Trophoblast cell (in vitro differentiated cells and primary cell): Measurements from ENCODE around the gene FAM32A.

ENCODE experiments used
- DNase-seq, 2 donors: peaks; one replicate each; pipeline ENCODE4 v3.0.0-alpha.2; 2016
- H2AFZ ChIP-seq: 2 replicates; pipeline ENCODE4 v1.6.1; 2013; ENCODE audit warnings: low read length, moderate library complexity, mild to moderate bottlenecking; ENCODE audit not compliant: insufficient read depth, poor library complexity
- H2AK5ac ChIP-seq: 2 replicates; pipeline ENCODE4 v1.6.1; 2013; ENCODE audit warnings: mild to moderate bottlenecking, low read length
- H2BK120ac ChIP-seq: 2 replicates; pipeline ENCODE4 v1.6.1; 2013; ENCODE audit warnings: low read length, mild to moderate bottlenecking, moderate library complexity; ENCODE audit not compliant: insufficient read depth, poor library complexity
- H2BK12ac ChIP-seq: 2 replicates; pipeline ENCODE4 v1.6.1; 2013; ENCODE audit warnings: mild to moderate bottlenecking, low read length, moderate library complexity
- H2BK5ac ChIP-seq: 2 replicates; pipeline ENCODE4 v1.6.1; 2013; ENCODE audit warnings: low read length, low read depth, moderate library complexity, mild to moderate bottlenecking; ENCODE audit not compliant: poor library complexity
- H3K14ac ChIP-seq: 2 replicates; pipeline ENCODE4 v1.6.1; 2013; ENCODE audit warnings: mild to moderate bottlenecking, low read length
- H3K18ac ChIP-seq: 2 replicates; pipeline ENCODE4 v1.6.1; 2013; ENCODE audit warnings: mild to moderate bottlenecking, low read length
- H3K23ac ChIP-seq: 2 replicates; pipeline ENCODE4 v1.6.1; 2013; ENCODE audit warnings: low read length
- H3K27ac ChIP-seq: 2 replicates; pipeline ENCODE4 v1.5.1; 2013; ENCODE audit warnings: low read depth, mild to moderate bottlenecking, inconsistent platforms, low read length, moderate library complexity
- H3K27me3 ChIP-seq: 2 replicates; pipeline ENCODE4 v1.6.1; 2013; ENCODE audit warnings: inconsistent platforms, mild to moderate bottlenecking, low read length, moderate library complexity; ENCODE audit not compliant: insufficient read depth
- H3K36me3 ChIP-seq, 2 experiments: 1 replicate in 1 of 2; 2 replicates in 1 of 2; pipeline ENCODE4 v1.6.1; 2013; ENCODE audit warnings: low read length in 2 of 2, mild to moderate bottlenecking in 2 of 2, moderate library complexity in 1 of 2; ENCODE audit not compliant: insufficient read depth in 2 of 2, control insufficient read depth in 1 of 2
- H3K4ac ChIP-seq: 2 replicates; pipeline ENCODE4 v1.6.1; 2013; ENCODE audit warnings: low read depth, mild to moderate bottlenecking, low read length, moderate library complexity
- H3K4me1 ChIP-seq, 2 experiments: 1 replicate in 1 of 2; 2 replicates in 1 of 2; pipeline ENCODE4 v1.6.1; 2013; ENCODE audit warnings: low read length in 2 of 2, mild to moderate bottlenecking in 2 of 2, moderate library complexity in 1 of 2; ENCODE audit not compliant: insufficient read depth in 2 of 2, control insufficient read depth in 1 of 2
- H3K4me2 ChIP-seq: 2 replicates; pipeline ENCODE4 v1.6.1; 2013; ENCODE audit warnings: inconsistent platforms, mild to moderate bottlenecking, low read length, moderate library complexity
- H3K4me3 ChIP-seq: 2 replicates; pipeline ENCODE4 v1.5.1; 2013; ENCODE audit warnings: mild to moderate bottlenecking, low read depth, low read length, inconsistent platforms
- H3K79me1 ChIP-seq: one replicate; pipeline ENCODE4 v1.6.1; 2013; ENCODE audit warnings: low read length
- H3K79me2 ChIP-seq: 2 replicates; pipeline ENCODE4 v1.6.1; 2013; ENCODE audit warnings: low read length, mild to moderate bottlenecking; ENCODE audit not compliant: control insufficient read depth, insufficient read depth, poor library complexity
- H3K9ac ChIP-seq: 2 replicates; pipeline ENCODE4 v1.6.1; 2013; ENCODE audit warnings: mild to moderate bottlenecking, low read length
- H3K9me3 ChIP-seq: 2 replicates; pipeline ENCODE4 v1.6.1; 2013; ENCODE audit warnings: low read depth, mild to moderate bottlenecking, control low read depth, inconsistent platforms, low read length; ENCODE audit not compliant: insufficient read depth
- H4K12ac ChIP-seq: 2 replicates; pipeline ENCODE4 v1.6.1; 2013; ENCODE audit warnings: low read depth, mild to moderate bottlenecking, low read length, moderate library complexity
- H4K8ac ChIP-seq: 2 replicates; pipeline ENCODE4 v1.6.1; 2013; ENCODE audit warnings: low read depth, mild to moderate bottlenecking, low read length, moderate library complexity
- H4K91ac ChIP-seq: one replicate; pipeline ENCODE4 v1.6.1; 2013; ENCODE audit warnings: low read depth, mild to moderate bottlenecking, low read length, moderate library complexity
- WGBS: extraction: QIAGEN DNeasy Blood & Tissue Kit; methylation state at CpG from one replicate; pipeline ENCODE4 v1.1.7; 2013; ENCODE audit warnings: missing lambda C conversion rate; ENCODE audit not compliant: insufficient read length, insufficient coverage; ENCODE audit errors: extremely low coverage; 5-methylcytosine and 5-hydroxymethylcytosine counted together

Gene FAM32A

DNA sequence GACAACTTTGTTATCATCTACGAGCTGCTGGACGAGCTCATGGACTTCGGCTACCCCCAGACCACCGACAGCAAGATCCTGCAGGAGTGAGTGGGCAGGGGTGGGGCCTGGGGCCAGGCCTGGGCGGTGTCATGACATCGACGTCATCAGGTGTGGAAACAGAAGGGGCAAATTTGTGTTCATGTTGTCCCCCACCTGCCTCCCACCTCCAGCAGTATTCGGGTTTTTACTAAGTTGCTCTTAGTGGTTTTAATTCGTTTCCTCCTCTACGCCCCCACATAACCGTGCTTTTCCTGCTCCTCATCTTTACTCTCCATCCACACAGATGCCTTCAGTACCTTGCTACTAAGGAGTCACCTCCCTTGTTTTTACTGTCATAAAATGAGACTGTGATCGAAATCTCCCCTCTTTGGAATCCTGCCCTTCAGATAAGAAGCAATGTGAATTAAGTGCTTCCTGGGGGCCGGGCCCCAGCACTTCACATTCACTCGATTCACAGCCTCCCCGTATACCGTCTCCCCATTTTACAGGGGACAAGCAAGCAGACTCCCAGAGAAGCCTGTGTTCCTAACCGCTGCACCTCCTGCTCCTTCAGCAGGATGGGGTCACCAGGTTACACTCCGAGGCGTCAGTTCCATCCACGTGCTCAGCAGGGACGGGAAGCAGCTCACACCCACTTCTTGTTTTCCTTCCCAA is 23.0 kb downstream of the FAM32A start:
- Histone ChIP-seq H3K14ac (no peak overlapping the region), H3K27me3 (no peaks in the 10 kb centered on the region), H3K27ac (no peak overlapping the region), H3K23ac (no peak overlapping the region), H2AFZ (no peak overlapping the region), H3K9me3 (peaks cover 2% of the 10 kb centered on the region), H3K4me2 (no peak overlapping the region), H3K4me1 (no peaks in the 10 kb centered on the region), H4K8ac (no peak overlapping the region), H3K9ac (no peak overlapping the region), H3K18ac (no peak overlapping the region), H3K79me2 (no peaks in the 10 kb centered on the region), H3K4ac (no peak overlapping the region), H3K36me3 (peaks cover 49 to 52% of the 10 kb centered on the region in 2 experiments), H4K91ac (no peak overlapping the region), H2BK5ac (no peak overlapping the region), H4K12ac (no peak overlapping the region), H3K4me3 (no peak overlapping the region), H2BK120ac (no peak overlapping the region), H2BK12ac (no peak overlapping the region), H3K79me1 (no peaks in the 10 kb centered on the region), H2AK5ac (no peak overlapping the region)
- DNase-seq = no peak
- WGBS = no CpG with 5 or more reads among the region's 21 CpGs

DNA sequence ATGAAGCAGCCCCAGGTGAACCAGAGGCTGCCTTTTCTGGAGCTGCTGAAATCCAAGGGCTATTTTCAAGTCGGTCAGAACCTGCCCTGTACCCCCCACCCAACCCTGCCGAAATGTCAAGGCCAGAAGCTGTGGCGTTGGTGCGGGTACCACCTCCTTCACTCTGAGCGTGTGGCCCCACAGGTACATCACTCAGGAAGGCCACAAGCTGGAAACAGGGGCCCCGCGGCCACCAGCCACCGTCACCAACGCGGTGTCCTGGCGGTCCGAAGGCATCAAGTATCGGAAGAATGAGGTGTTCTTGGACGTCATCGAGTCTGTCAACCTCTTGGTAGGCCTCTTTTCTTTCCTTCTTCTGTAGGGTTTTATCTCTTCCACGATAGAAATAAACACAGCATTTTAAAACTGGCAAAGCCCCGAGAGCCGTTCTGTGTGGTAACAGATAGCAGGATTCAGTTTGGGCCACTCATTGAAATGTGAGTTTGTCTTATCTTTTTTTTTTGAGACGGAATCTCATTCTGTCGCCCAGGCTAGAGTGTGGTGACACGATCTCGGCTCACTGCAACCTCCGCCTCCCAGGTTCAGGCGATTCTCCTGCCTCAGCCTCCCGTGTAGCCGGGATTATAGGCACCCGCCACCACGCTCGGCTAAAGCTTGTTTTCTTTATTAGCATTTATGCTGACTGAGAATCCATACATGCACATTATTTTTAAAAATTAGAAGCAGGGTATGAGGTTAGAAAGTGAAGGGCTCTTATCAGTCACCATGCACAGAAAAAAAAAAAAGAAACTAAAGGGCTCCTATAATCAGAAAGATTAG is 23.8 kb downstream of the FAM32A start:
- no peaks in the 10 kb centered on the region for H3K79me2 ChIP-seq
- H3K27me3 ChIP-seq = no peaks in the 10 kb centered on the region
- H4K12ac ChIP-seq = no peak overlapping the region
- no peaks in the 10 kb centered on the region for H3K9me3 ChIP-seq
- no peak overlapping the region for H2BK120ac ChIP-seq
- H3K4me2 ChIP-seq = no peak overlapping the region
- peaks cover 42 to 44% of the 10 kb centered on the region in 2 experiments for H3K36me3 ChIP-seq
- no CpG with 5 or more reads among the region's 29 CpGs for WGBS
- no peak overlapping the region for H4K91ac ChIP-seq
- no peaks in the 10 kb centered on the region for H3K79me1 ChIP-seq
- no peak overlapping the region for H2AK5ac ChIP-seq
- no peaks in the 10 kb centered on the region for H3K4me1 ChIP-seq
- no peak for DNase-seq
- no peak overlapping the region for H3K18ac ChIP-seq
- H3K4ac ChIP-seq = no peak overlapping the region
- H2BK12ac ChIP-seq = no peak overlapping the region
- no peak overlapping the region for H3K14ac ChIP-seq
- no peak overlapping the region for H3K4me3 ChIP-seq
- no peak overlapping the region for H3K9ac ChIP-seq
- H2BK5ac ChIP-seq = no peak overlapping the region
- no peak overlapping the region for H4K8ac ChIP-seq
- H3K27ac ChIP-seq = no peak overlapping the region
- H2AFZ ChIP-seq = no peak overlapping the region
- no peak overlapping the region for H3K23ac ChIP-seq

DNA sequence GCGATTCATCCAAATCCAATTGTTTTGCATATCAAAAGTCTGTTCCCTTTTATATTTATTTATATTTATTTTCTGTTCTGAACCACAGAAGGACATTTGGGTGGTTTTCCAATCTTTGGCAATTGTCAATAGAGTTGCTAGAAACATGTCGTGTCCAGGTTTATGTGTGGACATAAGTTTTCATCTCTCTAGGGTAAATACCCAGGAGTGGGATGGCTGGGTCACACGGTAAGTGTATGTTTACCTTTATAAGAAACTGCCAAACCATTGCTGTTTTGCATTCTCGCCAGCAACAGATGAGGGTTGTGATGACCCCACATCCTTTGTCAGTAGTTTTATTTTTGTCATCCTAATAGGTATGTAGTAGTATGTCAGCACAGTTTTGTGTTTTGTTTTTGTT is 25.0 kb downstream of the FAM32A start:
- DNase-seq = no peak

DNA sequence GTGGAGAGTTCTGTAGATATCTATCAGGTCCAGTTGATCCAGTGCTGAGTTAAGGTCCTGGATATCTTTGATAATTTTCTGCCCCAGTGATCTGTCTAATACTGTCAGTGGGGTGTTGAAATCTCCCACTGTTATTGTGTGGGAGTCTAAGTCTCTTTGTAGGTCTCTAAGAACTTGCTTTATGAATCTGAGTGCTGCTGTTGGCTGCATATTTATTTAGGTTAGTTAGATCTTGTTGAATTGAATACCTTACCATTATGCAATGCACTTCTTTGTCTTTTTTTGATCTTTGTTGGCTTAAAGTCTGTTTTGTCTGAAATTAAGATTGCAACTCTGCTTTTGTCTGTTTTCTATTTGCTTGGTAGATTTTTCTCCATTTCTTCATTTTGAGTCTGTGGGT is 27.9 kb downstream of the FAM32A start:
- no peak overlapping the region for H2BK12ac ChIP-seq
- H3K14ac ChIP-seq = no peak overlapping the region
- no peaks in the 10 kb centered on the region for H3K79me2 ChIP-seq
- no peak overlapping the region for H3K23ac ChIP-seq
- H3K9me3 ChIP-seq = peaks cover 3% of the 10 kb centered on the region
- no peak overlapping the region for H4K12ac ChIP-seq
- DNase-seq = no peak
- no peak overlapping the region for H2AFZ ChIP-seq
- H2AK5ac ChIP-seq = no peak overlapping the region
- no peak overlapping the region for H3K27ac ChIP-seq
- H4K91ac ChIP-seq = no peak overlapping the region
- H3K79me1 ChIP-seq = no peaks in the 10 kb centered on the region
- H2BK5ac ChIP-seq = no peak overlapping the region
- peaks cover 24 to 28% of the 10 kb centered on the region in 2 experiments for H3K36me3 ChIP-seq
- no peak overlapping the region for H3K4me3 ChIP-seq
- H3K9ac ChIP-seq = no peak overlapping the region
- H3K4me2 ChIP-seq = no peak overlapping the region
- H3K18ac ChIP-seq = no peak overlapping the region
- H2BK120ac ChIP-seq = no peak overlapping the region
- H4K8ac ChIP-seq = no peak overlapping the region
- no peaks in the 10 kb centered on the region for H3K27me3 ChIP-seq
- no peak overlapping the region for H3K4ac ChIP-seq
- no peaks in the 10 kb centered on the region for H3K4me1 ChIP-seq

More for the DNA sequence above, 25.0 kb downstream of the FAM32A start:
- Histone ChIP-seq H2BK120ac (no peak overlapping the region), H3K79me1 (no peaks in the 10 kb centered on the region), H4K12ac (no peak overlapping the region), H4K8ac (no peak overlapping the region), H2AFZ (no peak overlapping the region), H3K79me2 (no peaks in the 10 kb centered on the region), H3K23ac (no peak overlapping the region), H3K27ac (no peak overlapping the region), H2BK12ac (no peak overlapping the region), H3K4me3 (no peak overlapping the region), H3K4me2 (no peak overlapping the region), H3K36me3 (peaks cover 36 to 39% of the 10 kb centered on the region in 2 experiments), H3K27me3 (no peaks in the 10 kb centered on the region), H3K9ac (no peak overlapping the region), H2AK5ac (no peak overlapping the region), H3K18ac (no peak overlapping the region), H4K91ac (no peak overlapping the region), H3K4ac (no peak overlapping the region), H2BK5ac (no peak overlapping the region), H3K4me1 (no peaks in the 10 kb centered on the region), H3K9me3 (no peaks in the 10 kb centered on the region), H3K14ac (no peak overlapping the region)
- no CpG with 5 or more reads among the region's 4 CpGs for WGBS
